K562 (cell line): Measurements from ENCODE around the gene COMTD1. TPM values are rescaled to one million over a fixed set of nuclear protein-coding genes. Genes with fewer than 3 reads are reported as not detected.

Experiments used
- BCLAF1 ChIP-seq, 2 experiments: fragments of 450-650 bp in 1 of 2; IDR thresholded peaks; 2 replicates each; pipeline ENCODE4 v1.6.1; 2011 to 2017; ENCODE audit warnings: low read depth in 2 of 2, antibody characterized with exemption in 1 of 2, borderline replicate concordance in 1 of 2, low read length in 1 of 2, mild to moderate bottlenecking in 1 of 2, mixed read lengths in 1 of 2; ENCODE audit not compliant: control insufficient read depth in 1 of 2
- FOXA3 ChIP-seq, 2 experiments: fragments of 450-650 bp in 1 of 2; sonication (generic) in 1 of 2; formaldehyde crosslinking; IDR thresholded peaks in 1 of 2; conservative IDR thresholded peaks in 1 of 2; 2 replicates each; pipeline versions ENCODE4 v1.4.0 to v1.8.0; 2020 to 2022; ENCODE audit warnings: mild to moderate bottlenecking in 2 of 2, missing genetic modification reagents in 1 of 2
- HES1 ChIP-seq: fragments of 450-650 bp; IDR thresholded peaks from 2 replicates; pipeline ENCODE4 v1.6.1; 2016; ENCODE audit warnings: low read depth, mild to moderate bottlenecking, moderate library complexity
- NONO ChIP-seq, 2 experiments: fragments of 200-400 bp in 1 of 2; fragments of 450-650 bp in 1 of 2; formaldehyde crosslinking in 1 of 2; IDR thresholded peaks; 2 replicates each; pipeline ENCODE4 v1.6.1; 2017; ENCODE audit warnings: low read depth in 2 of 2, mild to moderate bottlenecking in 2 of 2, moderate library complexity in 2 of 2, low read length in 1 of 2
- PRDM10 ChIP-seq: fragments of 450-650 bp; IDR thresholded peaks from 2 replicates; pipeline ENCODE4 v1.6.1; 2018; ENCODE audit not compliant: partially characterized antibody
- TBP ChIP-seq: optimal IDR thresholded peaks from 2 replicates; pipeline ENCODE3; 2011; ENCODE audit warnings: low read depth, low read length, improper control_type of control experiment
- TFAM ChIP-seq: fragments of 250-450 bp; sonication (Bioruptor Pico); conservative IDR thresholded peaks from 2 replicates; pipeline ENCODE4 v1.5.0; 2021; ENCODE audit warnings: mild to moderate bottlenecking, moderate library complexity
- THAP12 ChIP-seq: fragments of 250-450 bp; sonication (Bioruptor Pico); IDR thresholded peaks from 2 replicates; pipeline ENCODE4 v1.9.0; 2021; ENCODE audit warnings: mild to moderate bottlenecking, inconsistent platforms
- ZNF518B ChIP-seq: fragments of 250-450 bp; sonication (Bioruptor Pico); IDR thresholded peaks from 2 replicates; pipeline ENCODE4 v1.5.0; 2021; ENCODE audit warnings: mild to moderate bottlenecking, moderate library complexity
- ZNF668 ChIP-seq: fragments of 250-450 bp; sonication (Bioruptor Pico); IDR thresholded peaks from 2 replicates; pipeline ENCODE4 v1.8.0; 2022; ENCODE audit warnings: mild to moderate bottlenecking, inconsistent platforms
- polyA plus RNA-seq, 8 experiments: library from polyadenylated mRNA; depleted of rRNA in 4 of 8; stranded (reverse) in 5 of 8; unstranded in 3 of 8; fragments of >200 nt; fragmentation: Nextera tagmentation in 2 of 8; fragmentation: Illumina TruSeq in 1 of 8; extraction: Ambion mirVana in 2 of 8; extraction: Trizol in 1 of 8; gene quantifications; 2 replicates each; pipeline versions ENCODE4 v1.2.1 to v1.2.3, GENCODE V29; 2011 to 2014; ENCODE audit warnings: inconsistent platforms in 1 of 8, missing spikeins in 1 of 8
- total RNA-seq, 7 experiments: library from RNA; depleted of rRNA in 6 of 7; stranded (reverse); fragments of >200 nt in 6 of 7; fragmentation: Illumina TruSeq in 2 of 7; extraction: Trizol in 2 of 7; gene quantifications; 2 replicates each; pipeline versions ENCODE4 v1.2.1 to v1.2.3, GENCODE V29; 2011 to 2021; ENCODE audit warnings: low replicate concordance in 1 of 7

COMTD1 gene
- total and polyA plus RNA-seq, 9 of the 15 experiments (the other 6 are each of a cell fraction or from before 2014, with no cell fraction given), result 0.41 to 112 (median 13.7) TPM

GRCh38 chr10:75231672-75232581, 3.8 kb downstream of the COMTD1 start (continued):
- TF ChIP-seq HES1, result no peak
- no peak for TF ChIP-seq PRDM10
- TF ChIP-seq TBP, result no peak
- 0 out of 2 replicates have a peak, but pooled peaks have one; percentile 37 for TF ChIP-seq THAP12 (CRISPR knock-in tag)
- no peak for TF ChIP-seq NONO (IDR thresholded peaks at IDR 0.05; ENCODE audit: low read depth in 2 of 2, low read length in 1 of 2)
- no peak for TF ChIP-seq ZNF518B (CRISPR knock-in tag)
- no peak for TF ChIP-seq TFAM (CRISPR knock-in tag)
- TF ChIP-seq FOXA3 (CRISPR knock-in tag; conservative IDR thresholded peaks at IDR 0.05 in 1 of 2, IDR thresholded peaks at IDR 0.05 in 1 of 2), result no peak
- TF ChIP-seq ZNF668 (CRISPR knock-in tag), result no peak
- peak; percentile 18 to 65; a peak in 2 of 4 replicates for TF ChIP-seq BCLAF1 (IDR thresholded peaks at IDR 0.05; ENCODE audit: borderline replicate concordance in 1 of 2, control insufficient read depth in 1 of 2, low read depth in 2 of 2, low read length in 1 of 2)
